ENCODE data around the gene HAPLN2.

The HAPLN2 gene

GRCh38 chr1:156670791-156671190 is 51.6 kb downstream of the HAPLN2 start:
- Histone ChIP-seq H3K27ac (no peak overlapping the region), H3K4me3 (ENCODE audit: low read depth, low read length) (no peak overlapping the region), H3K9me3 (ENCODE audit: control insufficient read depth, low read length) (no peaks in the 10 kb centered on the region), H3K79me2 (no peaks in the 10 kb centered on the region), H3K9ac (no peak overlapping the region), H3K4me2 (ENCODE audit: low read length) (no peak overlapping the region), H2AFZ (no peak overlapping the region), H3K27me3 (ENCODE audit: control insufficient read depth, insufficient read depth, low read length) (no peaks in the 10 kb centered on the region), H3K4me1 (no peaks in the 10 kb centered on the region), H3K36me3 (ENCODE audit: control insufficient read depth, insufficient read depth, low read length) (no peaks in the 10 kb centered on the region)
- no peak for TF ChIP-seq CTCF (IDR thresholded peaks at IDR 0.05)

DNA sequence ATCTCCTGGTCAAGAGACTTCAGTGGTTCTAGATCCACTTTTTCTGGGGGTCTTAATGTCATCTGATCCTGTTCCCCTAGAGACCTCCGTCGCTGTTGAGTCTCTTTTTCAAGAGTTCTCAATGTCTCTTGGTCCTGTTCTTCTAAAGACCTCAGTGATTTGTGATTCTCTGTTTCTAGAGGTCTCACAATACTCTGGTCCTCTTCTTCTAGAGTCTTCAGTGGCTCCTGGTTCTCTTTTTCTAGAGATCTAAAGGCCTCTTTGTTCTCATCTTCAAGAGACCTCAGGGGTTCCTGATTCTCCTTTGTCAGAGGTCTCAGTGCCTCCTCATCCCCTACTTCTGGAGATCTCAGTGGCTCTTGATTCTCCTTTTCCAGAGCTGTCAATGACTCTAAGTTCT is 52.6 kb downstream of the HAPLN2 start:
- H3K27ac ChIP-seq, result no peak overlapping the region
- H3K27me3 ChIP-seq (ENCODE audit: control insufficient read depth, insufficient read depth, low read length), result peaks cover under 1% of the 10 kb centered on the region
- no peak overlapping the region for H3K9ac ChIP-seq
- no peaks in the 10 kb centered on the region for H3K9me3 ChIP-seq (ENCODE audit: control insufficient read depth, low read length)
- H3K4me2 ChIP-seq (ENCODE audit: low read length), result no peak overlapping the region
- no peak for TF ChIP-seq CTCF (IDR thresholded peaks at IDR 0.05)
- H3K79me2 ChIP-seq, result no peaks in the 10 kb centered on the region
- H3K4me3 ChIP-seq (ENCODE audit: low read depth, low read length), result no peak overlapping the region
- H2AFZ ChIP-seq, result no peak overlapping the region
- no peaks in the 10 kb centered on the region for H3K4me1 ChIP-seq
- H3K36me3 ChIP-seq (ENCODE audit: control insufficient read depth, insufficient read depth, low read length), result no peaks in the 10 kb centered on the region

DNA sequence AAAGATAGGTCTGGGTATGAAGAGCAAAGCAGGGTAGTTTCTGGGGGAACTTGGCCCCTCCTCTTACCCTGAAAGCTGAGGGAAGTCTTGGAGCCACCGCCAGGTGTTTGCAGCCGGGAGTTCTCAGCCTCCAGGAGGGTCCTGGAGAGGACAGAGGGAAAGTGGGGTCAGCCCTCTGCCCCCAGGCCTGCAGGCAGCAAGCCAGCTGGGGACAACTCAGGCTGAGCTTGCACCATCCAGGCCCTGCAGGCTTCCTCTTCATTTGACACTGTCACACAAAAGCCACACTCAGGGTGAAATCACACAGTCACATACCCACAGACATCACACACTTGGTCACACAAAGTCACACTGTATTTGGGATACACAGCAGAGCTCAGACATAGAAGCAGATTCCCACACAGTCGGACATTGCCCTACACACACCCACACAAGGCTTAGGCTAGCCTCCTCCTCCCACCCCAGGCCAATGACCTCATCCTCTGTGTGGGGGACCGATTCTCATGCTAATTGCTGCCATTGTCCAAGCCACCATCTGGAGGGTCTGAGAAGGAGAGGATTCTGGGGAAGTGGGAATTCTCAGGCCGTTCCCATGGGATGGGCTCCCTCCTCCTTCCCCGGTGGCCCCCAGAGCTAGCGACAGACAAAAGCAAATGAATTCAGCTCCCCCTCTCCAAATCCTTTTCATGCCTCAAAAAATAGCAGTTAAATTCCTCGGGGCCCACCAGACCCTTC is 54.3 kb downstream of the HAPLN2 start:
- H3K4me1 ChIP-seq, result no peaks in the 10 kb centered on the region
- H3K27ac ChIP-seq, result no peak overlapping the region
- no peak for TF ChIP-seq CTCF (IDR thresholded peaks at IDR 0.05)
- no peak overlapping the region for H2AFZ ChIP-seq
- no peak overlapping the region for H3K9ac ChIP-seq
- H3K27me3 ChIP-seq (ENCODE audit: control insufficient read depth, insufficient read depth, low read length), result peaks cover 5% of the 10 kb centered on the region
- H3K36me3 ChIP-seq (ENCODE audit: control insufficient read depth, insufficient read depth, low read length), result no peaks in the 10 kb centered on the region
- no peaks in the 10 kb centered on the region for H3K79me2 ChIP-seq
- H3K4me3 ChIP-seq (ENCODE audit: low read depth, low read length), result no peak overlapping the region
- no peak overlapping the region for H3K4me2 ChIP-seq (ENCODE audit: low read length)
- H3K9me3 ChIP-seq (ENCODE audit: control insufficient read depth, low read length), result no peaks in the 10 kb centered on the region

Data from parathyroid adenoma (tissue), 2 donors.